Endometrial microvascular endothelial cells (primary cell): ENCODE results near the gene GSK3B. TPM values are rescaled to one million over a fixed set of nuclear protein-coding genes. Genes with fewer than 3 reads are reported as not detected.
"Not testable (repeated sequence)": the region's sequence is repeated elsewhere in the genome, so short reads cannot be mapped to it uniquely, and the experiment has no call there.

Experiments
- in situ Hi-C: cut with HindIII; loops from 2 replicates; pipeline ENCODE4 v1.10.0; 2017; ENCODE audit warnings: low sequenced_read_pairs, low pct_unique_long_range_greater_than_20kb; ENCODE audit errors: inconsistent ontology term
- total RNA-seq: library from RNA; depleted of rRNA; stranded (reverse); fragments of >200 nt; gene quantifications from one replicate; pipeline ENCODE4 v1.2.3, GENCODE V29; 2015; ENCODE audit errors: inconsistent ontology term

Gene GSK3B
- total RNA-seq, 1 donor from 2014 or later = 45.3 TPM

DNA sequence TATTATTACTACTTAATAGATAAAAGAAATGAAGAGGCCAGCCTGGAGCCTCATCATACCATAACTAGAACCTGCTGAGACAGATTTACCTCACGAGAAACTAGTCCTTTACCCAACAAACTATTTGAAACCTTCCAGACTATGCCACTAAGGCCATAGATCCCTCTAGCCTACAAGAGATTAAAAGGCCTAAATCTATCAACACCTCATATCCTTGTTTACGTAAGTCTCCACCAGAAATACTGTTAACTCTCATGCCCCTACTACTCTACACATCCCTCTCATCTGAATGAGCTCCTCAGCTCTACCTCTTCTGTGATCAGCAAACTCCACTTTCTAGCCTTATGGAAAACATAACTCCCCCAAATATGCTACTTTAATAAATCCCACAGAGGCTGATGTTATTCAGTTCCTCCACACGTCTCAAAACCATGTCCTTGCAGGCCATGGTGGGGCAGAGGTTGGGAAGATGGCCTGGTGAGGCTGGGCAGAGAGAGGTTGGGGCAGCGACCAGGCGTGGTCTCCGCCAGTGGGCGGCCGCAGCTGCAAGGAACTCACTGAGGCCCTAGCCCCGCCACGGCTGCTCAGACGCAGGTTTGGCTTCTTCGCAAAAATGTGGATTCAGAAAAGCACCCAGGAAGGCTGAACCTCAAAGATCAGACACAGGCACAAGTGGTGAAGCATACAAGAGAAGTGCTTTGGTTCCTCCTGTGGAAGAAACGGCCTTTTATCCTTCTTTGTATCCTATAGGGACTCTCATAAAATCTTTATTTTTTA, 65.8 kb downstream of the GSK3B start:
- in situ Hi-C loops = no loop called here

DNA sequence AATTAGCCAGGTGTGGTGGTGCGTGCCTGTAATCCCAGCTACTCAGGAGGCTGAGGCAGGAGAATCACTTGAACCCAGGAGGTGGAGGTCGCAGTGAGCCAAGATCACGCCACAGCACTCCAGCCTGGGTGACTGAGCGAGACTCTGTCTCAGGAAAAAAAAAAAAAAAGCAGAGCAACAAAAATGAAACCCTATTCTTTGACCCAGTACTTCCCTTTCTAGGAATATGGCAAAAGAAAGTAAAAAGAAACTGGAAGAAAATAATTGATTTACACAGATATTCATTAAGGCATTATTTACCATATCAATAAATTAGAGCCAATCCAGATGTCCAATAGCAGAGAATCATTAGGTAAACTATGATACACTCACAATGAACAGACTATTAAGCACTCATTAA, 67.0 kb downstream of the GSK3B start:
- in situ Hi-C loops = no loop called here

DNA sequence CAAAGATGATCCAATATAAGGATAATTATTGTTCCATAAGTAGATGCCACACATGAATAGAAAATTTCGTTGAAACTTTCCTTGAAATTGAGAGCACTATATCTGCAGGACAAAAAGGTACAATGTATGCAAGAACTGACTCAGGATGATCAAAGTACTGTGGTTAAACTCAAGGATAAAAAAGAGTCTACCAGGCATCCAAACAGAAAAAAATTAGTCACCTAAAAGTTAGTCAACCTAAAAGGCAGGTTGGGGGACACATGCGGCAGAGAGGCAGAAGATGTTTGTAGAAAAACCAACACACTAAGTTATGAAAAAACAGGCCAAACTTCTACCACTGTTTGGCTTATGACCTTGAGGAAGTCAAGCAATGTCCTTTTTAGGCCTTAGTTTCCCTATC, 68.7 kb downstream of the GSK3B start:
- in situ Hi-C loops = no loop called here

DNA sequence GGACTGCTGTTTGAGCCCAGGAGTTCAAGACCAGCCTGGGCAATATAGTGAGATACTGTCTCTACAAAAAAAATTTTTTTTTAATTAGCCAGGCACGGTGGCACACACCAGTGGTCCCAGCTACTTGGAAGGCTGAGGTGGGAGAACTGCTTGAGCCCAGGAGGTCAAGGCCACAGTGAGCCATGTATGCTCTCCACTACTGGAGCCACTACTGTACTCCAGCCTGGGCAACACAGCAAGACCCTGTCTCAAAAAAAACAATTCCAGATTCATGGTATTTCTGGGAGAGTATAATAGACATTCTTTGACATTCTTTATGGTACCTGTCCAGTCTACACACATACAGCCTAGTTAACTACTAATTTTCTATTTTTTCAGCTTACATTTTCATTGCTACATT, 70.1 kb downstream of the GSK3B start:
- in situ Hi-C loops = no loop called here

DNA sequence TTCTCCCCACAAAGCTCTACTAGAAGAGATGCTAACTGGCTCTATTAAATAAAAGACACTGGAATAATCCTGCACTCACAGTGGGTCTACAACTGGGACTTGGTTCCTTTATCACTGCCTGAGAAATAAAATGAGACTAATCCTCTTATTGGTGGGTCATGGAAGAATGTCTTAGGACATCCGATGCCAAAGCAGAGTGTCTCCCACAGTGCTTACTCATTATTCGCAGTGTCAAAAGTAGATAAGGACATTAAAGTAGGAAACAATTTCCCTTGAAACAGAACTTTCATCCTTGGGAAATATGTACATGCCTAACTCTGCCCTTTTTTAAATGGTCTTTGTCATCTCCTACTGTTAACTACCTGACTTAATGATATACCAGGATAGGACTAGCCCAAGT, 71.5 kb downstream of the GSK3B start:
- in situ Hi-C loops = no loop called here

DNA sequence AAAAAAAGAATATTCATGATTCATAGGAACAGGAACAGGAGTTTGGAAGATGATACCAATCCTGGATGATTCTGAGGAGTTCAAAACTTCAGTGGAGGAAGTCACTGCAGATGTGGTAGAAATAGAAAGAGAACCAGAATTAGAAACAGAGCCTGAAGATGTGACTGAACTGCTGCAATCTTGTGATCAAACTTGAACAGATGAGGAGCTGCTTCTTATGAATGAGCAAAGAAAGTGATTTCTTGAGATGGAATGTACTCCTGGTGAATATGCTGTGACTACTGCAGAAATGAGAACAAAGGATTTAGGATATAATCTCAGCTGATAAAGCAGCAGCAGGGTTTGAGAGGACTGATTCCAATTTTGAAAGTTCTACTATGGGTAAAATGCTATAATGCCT, 72.7 kb downstream of the GSK3B start:
- in situ Hi-C loops = no loop called here

DNA sequence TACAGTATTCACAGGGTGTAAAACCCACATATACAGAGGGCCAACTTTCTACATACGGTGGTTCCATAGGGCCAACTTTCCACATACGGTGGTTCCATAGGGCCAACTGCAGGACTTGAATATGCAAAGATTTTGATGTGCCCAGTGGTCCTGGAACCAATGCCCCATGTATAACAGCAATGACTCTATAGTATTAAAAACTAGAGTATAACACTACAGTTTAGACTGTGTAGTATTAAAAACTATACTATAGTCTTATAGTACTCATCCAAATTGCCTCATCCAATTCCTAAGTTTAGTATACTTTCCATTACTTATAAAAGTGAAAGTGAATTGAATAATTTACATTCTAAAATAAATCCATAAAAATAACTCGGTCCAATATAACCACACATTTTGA, 75.9 kb downstream of the GSK3B start:
- in situ Hi-C loops = no loop called here

DNA sequence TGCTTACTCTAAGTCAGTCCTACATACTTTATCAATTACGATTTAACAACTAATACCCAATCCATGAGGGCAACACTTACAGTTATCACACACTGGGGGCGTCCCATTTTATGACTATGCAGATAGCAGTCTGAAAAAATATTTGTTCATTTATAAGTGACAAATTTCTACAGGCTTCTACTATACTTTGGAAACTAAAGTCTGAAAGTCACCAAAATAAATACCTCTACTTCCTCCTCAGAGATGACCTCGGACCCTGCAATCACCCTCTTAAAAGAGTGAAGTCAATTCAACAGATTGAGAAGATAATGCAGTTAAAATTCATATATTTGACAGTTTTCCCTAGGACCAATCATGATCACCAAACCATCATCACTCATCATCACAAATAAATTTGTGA, 76.6 kb downstream of the GSK3B start:
- in situ Hi-C loops = no loop called here

DNA sequence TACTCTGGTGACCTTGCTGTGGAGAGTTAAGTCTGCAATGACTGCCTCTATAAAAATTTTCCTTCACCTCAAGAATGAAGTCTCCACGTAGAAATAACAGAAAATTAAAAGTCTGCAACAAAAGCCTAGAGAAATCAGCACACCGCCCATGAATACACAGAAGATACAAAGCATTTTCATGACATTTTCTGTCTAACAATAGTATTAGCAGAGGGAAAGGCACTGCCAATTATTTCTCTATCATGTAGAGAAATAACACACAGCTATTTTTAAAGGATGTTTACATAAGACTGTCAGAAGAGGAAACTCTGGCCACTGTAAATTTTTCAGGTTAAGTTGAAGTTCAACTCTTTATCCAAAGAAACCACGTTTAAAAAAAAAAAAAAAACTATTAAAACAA, 80.8 kb downstream of the GSK3B start:
- in situ Hi-C loops = no loop called here

DNA sequence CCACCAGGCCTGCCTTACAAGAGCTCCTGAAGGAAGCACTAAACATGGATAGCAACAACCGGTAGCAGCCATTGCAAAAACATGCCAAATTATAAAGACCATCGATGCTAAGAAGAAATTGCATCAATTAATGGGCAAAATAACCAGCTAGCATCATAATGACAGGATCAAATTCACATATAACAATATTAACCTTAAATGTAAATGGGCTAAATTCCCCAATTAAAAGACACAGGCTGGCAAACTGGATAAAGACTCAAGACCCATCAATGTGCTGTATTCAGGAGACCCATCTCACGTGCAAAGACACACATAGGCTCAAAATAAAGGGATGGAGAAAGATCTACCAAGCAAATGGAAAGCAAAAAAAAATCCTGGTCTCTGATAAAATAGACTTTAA, 88.5 kb downstream of the GSK3B start:
- in situ Hi-C loops = not testable (repeated sequence)

DNA sequence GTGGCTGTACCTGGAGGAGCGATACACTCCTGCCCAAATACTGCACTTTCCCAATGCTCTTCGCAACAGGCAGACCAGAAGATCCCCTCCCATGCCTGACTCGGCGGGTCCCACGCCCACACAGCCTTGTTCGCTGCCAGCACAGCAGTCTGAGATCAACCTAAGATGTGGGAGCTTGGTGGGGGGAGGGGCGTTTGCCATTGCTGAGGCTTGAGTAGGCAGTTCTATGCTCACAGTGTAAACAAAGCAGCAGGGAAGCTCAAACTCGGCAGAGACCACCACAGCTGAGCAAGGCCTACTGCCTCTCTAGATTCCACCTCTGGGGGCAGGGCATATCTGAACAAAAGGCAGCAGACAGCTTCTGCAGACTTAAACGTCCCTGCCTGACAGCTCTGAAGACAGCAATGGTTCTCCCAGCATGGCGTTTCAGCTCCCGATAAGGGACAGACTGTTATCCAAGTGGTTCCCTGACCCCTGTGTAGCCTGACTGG, 90.2 kb downstream of the GSK3B start:
- in situ Hi-C loops = not testable (repeated sequence)

DNA sequence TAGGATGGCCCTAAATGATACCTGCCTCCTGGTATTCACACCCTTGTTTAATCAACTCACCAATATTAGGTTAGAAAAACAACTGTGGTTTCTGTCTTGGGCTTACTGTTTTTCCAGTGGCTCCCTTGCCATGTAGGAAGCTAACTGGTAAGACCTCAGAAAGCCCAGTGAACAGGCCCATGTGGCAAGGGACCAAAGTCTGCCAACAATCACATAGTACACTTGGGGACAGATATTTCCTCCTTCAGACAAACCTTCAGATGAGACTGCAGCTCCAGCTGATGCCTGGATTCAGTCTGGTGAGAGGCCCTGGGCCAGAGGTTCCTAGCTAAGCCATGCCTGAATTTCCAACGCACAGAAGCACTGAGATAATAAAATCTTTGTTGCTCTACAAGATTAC, 96.1 kb downstream of the GSK3B start:
- in situ Hi-C loops = no loop called here

DNA sequence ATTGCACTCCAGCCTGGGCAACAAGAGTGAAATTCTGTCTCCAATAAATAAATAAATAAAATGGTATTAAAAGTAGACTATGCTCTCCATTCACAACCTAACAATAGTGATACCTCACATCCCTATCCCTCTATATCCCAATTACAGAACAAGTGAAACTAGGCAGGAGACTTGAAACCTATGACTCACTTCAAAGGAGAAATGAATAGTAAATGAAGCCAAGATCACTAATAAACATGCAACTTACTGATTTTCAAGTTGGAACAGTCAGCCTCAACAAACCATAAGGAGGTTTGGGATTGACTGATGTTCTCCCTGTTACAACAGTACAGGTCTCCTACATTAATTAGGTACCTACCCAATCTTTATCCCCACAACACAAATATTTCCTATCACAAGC, 103.4 kb downstream of the GSK3B start:
- in situ Hi-C loops = no loop called here

DNA sequence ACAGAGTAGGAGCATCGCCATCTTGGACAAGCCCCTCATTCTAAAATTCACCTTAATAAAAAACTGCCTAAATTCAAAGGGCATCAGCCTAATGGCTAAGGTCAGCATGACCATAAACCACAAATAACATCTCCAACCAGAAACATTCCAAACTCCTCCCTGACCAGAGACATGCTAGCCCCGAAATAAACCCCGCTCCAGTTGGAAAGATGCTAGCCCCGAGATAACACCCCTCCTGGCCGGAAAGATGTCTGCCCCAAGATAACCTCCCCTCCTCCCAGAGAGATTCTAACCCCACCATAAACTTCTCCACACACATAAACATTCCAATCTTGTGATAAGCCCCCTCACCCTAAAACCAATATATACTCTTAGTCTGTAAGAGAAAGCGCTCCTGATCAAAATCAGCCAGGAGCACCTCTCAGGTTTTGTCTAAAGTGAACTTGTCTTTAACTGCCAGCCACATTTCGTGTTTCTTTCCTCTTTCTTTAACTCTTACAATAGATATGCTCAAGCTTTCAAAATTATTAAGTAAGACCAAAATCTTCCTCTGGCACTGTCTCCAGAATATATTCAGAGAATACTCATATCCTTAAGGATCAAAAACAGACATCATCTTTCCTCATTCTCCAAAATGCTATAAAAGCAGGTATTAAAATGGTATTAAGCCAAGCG, 104.1 kb downstream of the GSK3B start:
- in situ Hi-C loops = no loop called here

DNA sequence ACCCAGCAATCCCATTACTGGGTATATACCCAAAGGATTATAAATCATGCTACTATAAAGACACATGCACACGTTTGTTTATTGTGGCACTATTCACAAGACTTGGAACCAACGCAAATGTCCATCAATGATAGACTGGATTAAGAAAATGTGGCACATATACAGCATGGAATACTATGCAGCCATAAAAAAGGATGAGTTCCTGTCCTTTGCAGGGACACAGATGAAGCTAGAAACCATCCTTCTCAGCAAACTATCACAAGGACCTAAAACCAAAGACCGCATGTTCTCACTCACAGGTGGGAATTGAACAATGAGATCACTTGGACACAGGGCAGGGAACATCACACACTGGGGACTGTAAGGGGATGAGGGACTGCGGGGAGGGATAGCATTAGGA, 107.4 kb downstream of the GSK3B start:
- in situ Hi-C loops = not testable (repeated sequence)

DNA sequence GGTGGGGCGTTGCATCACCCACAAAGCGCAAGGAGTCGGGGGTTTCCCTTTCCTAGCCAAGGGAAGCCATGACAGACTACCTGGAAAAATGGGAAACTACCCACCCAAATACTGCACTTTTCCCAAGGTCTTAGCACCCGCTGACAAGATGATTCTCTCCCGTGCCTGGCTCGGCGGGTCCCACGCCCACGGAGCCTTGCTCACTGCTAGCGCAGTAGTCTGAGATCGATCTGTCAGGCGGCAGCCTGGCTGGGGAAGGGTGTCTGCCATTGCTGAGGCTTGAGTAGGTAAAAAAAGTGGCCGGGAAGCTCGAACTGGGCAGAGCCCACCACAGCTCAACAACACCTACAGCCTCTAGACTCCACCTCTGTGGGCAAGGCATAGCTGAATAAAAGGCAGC, 112.9 kb downstream of the GSK3B start:
- in situ Hi-C loops = no loop called here

DNA sequence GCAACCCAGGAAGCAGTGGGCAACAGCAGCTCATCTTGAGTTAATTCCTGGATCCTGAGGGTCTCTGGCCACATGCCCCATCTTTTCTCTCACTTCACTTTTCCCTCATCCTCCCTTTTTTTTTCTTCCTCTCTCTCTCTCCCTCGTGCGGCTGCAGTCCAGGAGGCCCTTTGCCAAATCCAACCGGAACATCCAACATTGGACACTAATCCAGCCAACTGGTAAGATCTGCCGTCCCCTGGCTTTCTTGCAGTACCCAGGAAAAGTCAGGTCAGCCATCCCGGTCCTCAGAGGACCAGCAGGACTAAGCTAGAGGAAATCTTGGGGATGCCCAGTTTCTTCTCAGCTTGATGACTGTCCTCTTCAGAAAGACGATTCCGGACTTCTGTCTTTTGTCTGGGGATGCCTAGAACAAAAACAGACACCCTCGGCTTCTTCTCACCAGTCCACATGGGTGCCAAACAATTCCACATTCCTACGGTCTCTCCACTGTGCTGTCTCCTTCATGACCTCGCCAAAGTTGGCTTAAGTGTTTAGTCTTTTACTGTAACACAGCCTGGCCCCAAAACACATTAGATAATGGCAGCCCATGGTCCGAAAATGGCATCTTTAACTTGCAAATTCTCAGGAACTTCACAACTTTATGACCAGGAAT, 115.6 kb downstream of the GSK3B start:
- in situ Hi-C loops = no loop called here

DNA sequence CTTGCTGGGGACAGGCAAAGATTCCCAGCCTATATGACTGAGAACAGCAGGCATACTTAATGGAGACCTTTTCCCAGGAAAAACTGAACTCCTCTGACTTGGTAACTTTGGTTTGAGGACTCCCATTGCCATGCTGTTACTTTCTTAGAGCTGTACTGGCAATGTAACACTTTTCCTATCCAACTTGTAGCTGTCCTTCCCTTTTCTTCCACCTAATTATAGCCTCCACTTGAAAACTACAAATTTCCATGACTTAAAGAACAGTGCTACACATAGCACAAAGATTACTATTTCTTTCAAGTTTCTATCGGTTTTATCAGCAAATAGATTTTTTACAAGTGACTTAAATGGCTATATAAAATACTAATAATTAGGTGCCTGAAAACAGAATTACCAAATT, 116.9 kb downstream of the GSK3B start:
- in situ Hi-C loops = no loop called here

DNA sequence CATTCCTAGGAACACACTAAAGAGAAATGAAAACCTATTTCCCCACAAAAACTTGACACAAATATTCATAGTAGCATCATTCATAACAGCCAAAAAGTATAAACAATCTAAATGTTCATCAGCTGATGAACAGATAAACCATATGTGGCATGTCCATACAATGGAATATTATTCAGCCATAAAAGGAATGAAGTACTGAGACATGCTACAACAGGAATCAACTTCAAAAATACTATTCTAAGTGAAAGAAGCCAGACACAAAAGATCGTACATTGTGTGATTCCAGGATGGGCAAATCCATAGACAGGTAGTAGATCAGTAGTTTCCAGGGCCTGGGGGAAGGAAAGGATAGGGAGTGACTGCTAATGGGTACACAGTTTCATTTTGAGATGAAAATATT, 118.0 kb downstream of the GSK3B start:
- in situ Hi-C loops = no loop called here

DNA sequence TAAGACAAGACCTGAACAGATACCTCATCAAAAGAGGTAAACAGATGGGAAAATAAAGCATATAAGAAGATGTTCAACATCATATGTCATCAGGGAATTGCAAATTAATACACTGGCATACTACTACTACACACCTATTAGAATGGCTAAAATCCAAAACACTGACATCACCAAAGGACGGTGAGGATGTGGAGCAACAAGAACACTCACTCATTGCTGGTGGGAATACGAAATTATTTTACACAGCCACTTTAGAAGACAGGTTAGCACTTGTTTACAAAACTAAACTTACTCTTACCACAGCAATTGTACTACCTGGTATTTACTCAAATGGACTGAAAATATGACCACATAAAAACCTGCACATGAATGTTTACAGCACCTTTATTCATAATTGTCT, 119.6 kb downstream of the GSK3B start:
- in situ Hi-C loops = no loop called here
